GM18511 (cell line): ENCODE measurements around the gene KRTAP20-4.

Experiments
- ATAC-seq: cut with Tn5 transposase; IDR thresholded peaks from one replicate; pipeline ENCODE4 v1.9.1; 2021; ENCODE audit warnings: mild to moderate bottlenecking, moderate library complexity; ENCODE audit not compliant: unreplicated experiment

Gene KRTAP20-4

GRCh38 chr21:30646904-30647414, 26.5 kb downstream of the KRTAP20-4 start:
- ATAC-seq, result no peak

GRCh38 chr21:30652891-30653290, 32.5 kb downstream of the KRTAP20-4 start:
- ATAC-seq, result no peak

- ATAC-seq, result no peak
Observed at GRCh38 chr21:30668776-30669175, 48.3 kb downstream of the KRTAP20-4 start.
